SK-N-SH (cell line): ENCODE data around the gene SESN2. TPM values are rescaled to one million over a fixed set of nuclear protein-coding genes. Genes with fewer than 3 reads are reported as not detected.

Experiments
- CTCF ChIA-PET: fragments of 300-600, 350-600 bp; formaldehyde crosslinking; extraction: SDS; loops from one replicate; lab custom pipeline; 2021; lab: Yijun Ruan, JAX
- POLR2A ChIA-PET: fragments of 350-600 bp; sonication (Branson Sonifier 250); formaldehyde crosslinking; extraction: SDS; loops from one replicate; lab custom pipeline; 2020; ENCODE audit warnings: antibody characterized with exemption, inconsistent platforms; lab: Yijun Ruan, JAX
- DNase-seq: peaks from one replicate; pipeline ENCODE4 v3.0.0; 2012
- H2AFZ ChIP-seq: fragments of 200-600 bp; sonication (generic); 2 replicates; pipeline ENCODE4 v1.8.1; 2016; ENCODE audit warnings: antibody characterized with exemption, mild to moderate bottlenecking, low read depth
- H3F3A ChIP-seq: fragments of 200-600 bp; sonication (generic); replicated peaks from 2 replicates; pipeline ENCODE3; 2016; ENCODE audit warnings: antibody characterized with exemption, mild to moderate bottlenecking; ENCODE audit not compliant: insufficient read depth
- H3K27ac ChIP-seq, 2 experiments: fragments of 200-500 bp in 1 of 2; fragments of 200-600 bp in 1 of 2; sonication (Bioruptor generic) in 1 of 2; sonication (generic), shearing (Covaris generic) in 1 of 2; 2 replicates each; pipeline versions ENCODE4 v1.5.1 to v1.6.1; 2014 to 2016; ENCODE audit warnings: low read depth in 2 of 2, inconsistent platforms in 1 of 2, low read length in 1 of 2, mild to moderate bottlenecking in 1 of 2, mixed read lengths in 1 of 2
- H3K27me3 ChIP-seq: fragments of 200-600 bp; sonication (generic), shearing (Covaris generic); 2 replicates; pipeline ENCODE4 v1.6.1; 2016; ENCODE audit warnings: mixed run types; ENCODE audit not compliant: insufficient read depth
- H3K36me3 ChIP-seq, 2 experiments: fragments of 200-500 bp in 1 of 2; fragments of 200-600 bp in 1 of 2; sonication (Bioruptor generic) in 1 of 2; sonication (generic) in 1 of 2; replicated peaks in 1 of 2; 2 replicates each; pipeline versions ENCODE3 to v1.5.1; 2014 to 2016; ENCODE audit warnings: low read length in 1 of 2, mild to moderate bottlenecking in 1 of 2; ENCODE audit not compliant: insufficient read depth in 2 of 2, control insufficient read depth in 1 of 2
- H3K4me1 ChIP-seq, 2 experiments: fragments of 200-500 bp in 1 of 2; fragments of 200-600 bp in 1 of 2; sonication (Bioruptor generic) in 1 of 2; sonication (generic), shearing (Covaris generic) in 1 of 2; 2 replicates each; pipeline versions ENCODE4 v1.5.1 to v1.6.1; 2014 to 2016; ENCODE audit warnings: low read depth in 1 of 2, low read length in 1 of 2, mixed run types in 1 of 2; ENCODE audit not compliant: insufficient read depth in 2 of 2, control insufficient read depth in 1 of 2
- H3K4me2 ChIP-seq: fragments of 200-600 bp; sonication (generic), shearing (Covaris generic); 2 replicates; pipeline ENCODE4 v1.6.1; 2017; ENCODE audit warnings: mixed run types
- H3K4me3 ChIP-seq, 2 experiments: fragments of 200-500 bp in 1 of 2; fragments of 200-600 bp in 1 of 2; sonication (Bioruptor generic) in 1 of 2; sonication (generic), shearing (Covaris generic) in 1 of 2; 2 replicates each; pipeline versions ENCODE4 v1.5.1 to v1.8.1; 2014 to 2016; ENCODE audit warnings: low read depth in 2 of 2, inconsistent platforms in 1 of 2, low read length in 1 of 2, mild to moderate bottlenecking in 1 of 2, mixed read lengths in 1 of 2, moderate library complexity in 1 of 2
- H3K79me2 ChIP-seq: fragments of 200-600 bp; sonication (generic); 2 replicates; pipeline ENCODE4 v1.8.1; 2017; ENCODE audit warnings: mild to moderate bottlenecking; ENCODE audit not compliant: insufficient read depth
- H3K9ac ChIP-seq: fragments of 200-600 bp; sonication (generic); 2 replicates; pipeline ENCODE4 v1.6.1; 2017; ENCODE audit warnings: mixed run types
- H3K9me2 ChIP-seq: fragments of 200-600 bp; sonication (generic); 2 replicates; pipeline ENCODE4 v1.6.1; 2017; ENCODE audit warnings: mixed run types
- H3K9me3 ChIP-seq: fragments of 200-600 bp; sonication (generic); 2 replicates; pipeline ENCODE4 v1.6.1; 2017; ENCODE audit warnings: mixed run types, mild to moderate bottlenecking, moderate library complexity
- H4K20me1 ChIP-seq: fragments of 200-600 bp; sonication (generic); 2 replicates; pipeline ENCODE4 v1.6.1; 2017; ENCODE audit warnings: mild to moderate bottlenecking, mixed run types; ENCODE audit not compliant: insufficient read depth
- CTCF ChIP-seq: fragments of 200-600 bp; sonication (generic); IDR thresholded peaks from 2 replicates; pipeline ENCODE4 v1.6.1; 2017; ENCODE audit warnings: antibody characterized with exemption, mild to moderate bottlenecking, moderate library complexity
- ELF1 ChIP-seq: IDR thresholded peaks from 2 replicates; pipeline ENCODE4 v1.4.0; 2012
- EZH2phosphoT487 ChIP-seq: fragments of 200-600 bp; sonication (generic); IDR thresholded peaks from 2 replicates; pipeline ENCODE4 v1.6.1; 2017; ENCODE audit warnings: low read depth, mixed run types, mild to moderate bottlenecking, antibody characterized with exemption, moderate library complexity, borderline replicate concordance
- FOSL2 ChIP-seq: IDR thresholded peaks from 2 replicates; pipeline ENCODE4 v1.4.0; 2012; ENCODE audit warnings: low read depth, mild to moderate bottlenecking, moderate library complexity, borderline replicate concordance
- FOXJ3 ChIP-seq: sonication (generic); formaldehyde crosslinking; IDR thresholded peaks from 2 replicates; pipeline ENCODE4 v1.5.1; 2020; ENCODE audit warnings: mild to moderate bottlenecking, missing genetic modification reagents
- FOXM1 ChIP-seq: IDR thresholded peaks from 2 replicates; pipeline ENCODE4 v1.4.0; 2012; ENCODE audit warnings: low read depth, mild to moderate bottlenecking
- GABPA ChIP-seq: IDR thresholded peaks from 2 replicates; pipeline ENCODE4 v1.4.0; 2012; ENCODE audit warnings: low read depth, mild to moderate bottlenecking
- GATA2 ChIP-seq: sonication (generic); formaldehyde crosslinking; IDR thresholded peaks from 2 replicates; pipeline ENCODE4 v1.5.0; 2020; ENCODE audit warnings: mild to moderate bottlenecking, missing genetic modification reagents
- MAX ChIP-seq: IDR thresholded peaks from 2 replicates; pipeline ENCODE4 v1.4.0; 2012; ENCODE audit warnings: low read depth
- MXI1 ChIP-seq: IDR thresholded peaks from 2 replicates; pipeline ENCODE4 v1.6.1; 2012; ENCODE audit warnings: mild to moderate bottlenecking, low read depth, low read length, improper control_type of control experiment
- NRF1 ChIP-seq: IDR thresholded peaks from 2 replicates; pipeline ENCODE4 v1.6.1; 2012; ENCODE audit warnings: low read depth, mild to moderate bottlenecking, low read length
- POLR2AphosphoS5 ChIP-seq: IDR thresholded peaks from 2 replicates; pipeline ENCODE4 v1.6.1; 2012; ENCODE audit warnings: low read depth, low read length
- RAD21 ChIP-seq: IDR thresholded peaks from 2 replicates; pipeline ENCODE4 v1.6.1; 2012; ENCODE audit warnings: mild to moderate bottlenecking, low read length
- RCOR1 ChIP-seq: fragments of 150-350 bp; IDR thresholded peaks from 2 replicates; pipeline ENCODE4 v1.6.1; 2017; ENCODE audit warnings: antibody characterized with exemption, low read length
- RFX5 ChIP-seq: IDR thresholded peaks from 2 replicates; pipeline ENCODE4 v1.6.1; 2012; ENCODE audit warnings: mild to moderate bottlenecking, improper control_type of control experiment, low read length
- RXRA ChIP-seq: IDR thresholded peaks from 2 replicates; pipeline ENCODE4 v1.4.0; 2012; ENCODE audit warnings: low read depth, mild to moderate bottlenecking, borderline replicate concordance
- SIN3A ChIP-seq: IDR thresholded peaks from 2 replicates; pipeline ENCODE4 v1.6.1; 2012; ENCODE audit warnings: low read depth, mild to moderate bottlenecking, low read length, moderate library complexity, borderline replicate concordance
- SMC3 ChIP-seq: IDR thresholded peaks from 2 replicates; pipeline ENCODE4 v1.6.1; 2012; ENCODE audit warnings: low read depth, low read length, improper control_type of control experiment
- YY1 ChIP-seq: IDR thresholded peaks from 2 replicates; pipeline ENCODE4 v1.4.0; 2012; ENCODE audit warnings: low read depth, mild to moderate bottlenecking
- WGBS: methylation state at CpG from one replicate; pipeline ENCODE4 v1.1.6; 2017; ENCODE audit warnings: low lambda C conversion rate; 5-methylcytosine and 5-hydroxymethylcytosine counted together
- polyA plus RNA-seq, 3 experiments: library from polyadenylated mRNA; depleted of rRNA; stranded (reverse); fragments of >200 nt; gene quantifications; 2 replicates each; pipeline ENCODE4 v1.2.3, GENCODE V29; 2012
- TF ChIP-seq, protein P1 (sequence below): IDR thresholded peaks from 2 replicates; pipeline ENCODE4 v1.4.0; 2012; ENCODE audit warnings: low read depth, borderline replicate concordance
- TF ChIP-seq, protein P2 (sequence below): IDR thresholded peaks from 2 replicates; pipeline ENCODE4; 2012

SESN2 gene
- polyA plus RNA-seq, 1 of the 3 experiments (the other 2 are of a cell fraction) = 14.1 TPM

DNA sequence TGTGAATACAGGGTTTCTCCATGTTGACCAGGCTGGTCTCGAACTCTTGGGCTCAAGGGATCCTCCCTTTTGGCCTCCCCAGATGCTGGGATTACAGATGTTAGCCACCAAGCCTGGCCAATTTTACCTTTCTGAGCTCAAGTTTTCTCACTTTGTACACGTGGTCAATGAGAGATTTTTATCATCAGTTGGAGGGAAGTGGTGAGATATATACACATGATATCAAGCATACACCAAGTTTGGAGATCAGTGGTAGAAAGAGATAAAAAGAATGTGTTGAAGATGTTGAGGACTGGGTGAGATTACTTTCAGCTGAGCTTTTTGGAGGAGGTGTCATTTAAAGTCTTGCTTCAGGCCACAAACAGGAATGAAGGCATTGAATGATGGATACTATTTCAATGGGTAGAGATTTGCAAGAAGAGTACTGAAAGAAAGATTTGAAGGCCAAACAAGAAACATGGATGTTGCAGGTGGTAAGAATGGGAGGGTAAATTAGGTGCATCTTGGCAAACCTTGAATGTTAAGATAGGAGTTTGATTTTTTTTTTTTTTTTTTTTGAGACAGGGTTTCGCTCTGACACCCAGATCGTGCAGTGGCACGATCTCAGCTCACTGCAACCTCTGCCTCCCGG, 3.0 kb upstream of the SESN2 start:
- Histone ChIP-seq H3K27ac (no peak overlapping the region), H3K4me2 (no peak overlapping the region), H3K9me2 (no peaks in the 10 kb centered on the region), H3K36me3 (no peaks in the 10 kb centered on the region), H3K79me2 (peaks cover 18% of the 10 kb centered on the region), H3F3A (no peaks in the 10 kb centered on the region), H2AFZ (no peak overlapping the region), H3K9me3 (no peaks in the 10 kb centered on the region), H4K20me1 (peaks cover 8% of the 10 kb centered on the region), H3K4me3 (no peak overlapping the region), H3K4me1 (peaks cover 8 to 10% of the 10 kb centered on the region in 2 experiments; a peak in 1 of 4 replicates), H3K9ac (no peak overlapping the region), H3K27me3 (no peaks in the 10 kb centered on the region)
- TF ChIP-seq GABPA (no peak), MXI1 (no peak), POLR2AphosphoS5 (no peak), SMC3 (no peak), RAD21 (no peak), FOXM1 (no peak), EZH2phosphoT487 (no peak), YY1 (no peak), NRF1 (no peak), GATA2 (CRISPR knock-in tag) (no peak), ELF1 (no peak), FOXJ3 (CRISPR knock-in tag) (no peak), CTCF (no peak), SIN3A (no peak), RFX5 (no peak), FOSL2 (no peak)
- CTCF ChIA-PET = interaction anchor here (0.7 to 2.9 kb wide), 3 partner anchors 9 to 282 kb away, joined by 3 to 36 read pairs (median 3); no protein-coding TSS in a partner anchor
- DNase-seq = no peak
- POLR2A ChIA-PET = no interaction called here
- WGBS = 72% methylated on average over 6 of the region's 6 CpGs

DNA sequence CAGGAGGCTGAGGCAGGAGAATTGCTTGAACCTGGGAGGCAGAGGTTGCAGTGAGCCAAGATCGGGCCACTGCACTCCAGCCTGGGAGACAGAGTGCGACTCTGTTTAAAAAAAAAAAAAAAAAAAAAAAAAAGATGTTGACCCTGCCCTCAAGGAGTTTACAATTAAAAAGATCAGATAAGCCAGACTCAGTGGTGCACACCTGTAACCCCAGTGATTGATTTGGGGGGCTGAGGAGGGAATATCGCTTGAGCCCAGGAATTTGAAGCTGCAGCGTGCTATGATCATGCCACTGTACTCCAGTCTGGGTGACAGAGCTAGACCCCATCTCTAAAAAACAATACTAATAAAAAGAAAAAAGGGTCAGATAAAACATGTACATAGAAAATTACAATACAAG, 1.6 kb upstream of the SESN2 start:
- Histone ChIP-seq H3K9me3 (no peaks in the 10 kb centered on the region), H3K9ac (no peak overlapping the region), H2AFZ (no peak overlapping the region), H3K27ac (no peak overlapping the region), H3K4me2 (no peak overlapping the region), H3K4me1 (peaks cover 12 to 14% of the 10 kb centered on the region in 2 experiments; a peak in 1 of 4 replicates), H3K36me3 (no peaks in the 10 kb centered on the region), H4K20me1 (peaks cover 22% of the 10 kb centered on the region), H3K79me2 (peaks cover 33% of the 10 kb centered on the region), H3F3A (no peaks in the 10 kb centered on the region), H3K27me3 (no peaks in the 10 kb centered on the region), H3K9me2 (no peaks in the 10 kb centered on the region), H3K4me3 (no peak overlapping the region)
- ChIA-PET CTCF (interaction anchor here (0.9 to 2.9 kb wide), 3 partner anchors 9 to 50 kb away, joined by 3 to 36 read pairs (median 3); no protein-coding TSS in a partner anchor), POLR2A (no interaction called here)
- WGBS = 92% methylated on average over 4 of the region's 4 CpGs
- DNase-seq = no peak
- no peak for TF ChIP-seq SIN3A
- TF ChIP-seq, protein P1, sequence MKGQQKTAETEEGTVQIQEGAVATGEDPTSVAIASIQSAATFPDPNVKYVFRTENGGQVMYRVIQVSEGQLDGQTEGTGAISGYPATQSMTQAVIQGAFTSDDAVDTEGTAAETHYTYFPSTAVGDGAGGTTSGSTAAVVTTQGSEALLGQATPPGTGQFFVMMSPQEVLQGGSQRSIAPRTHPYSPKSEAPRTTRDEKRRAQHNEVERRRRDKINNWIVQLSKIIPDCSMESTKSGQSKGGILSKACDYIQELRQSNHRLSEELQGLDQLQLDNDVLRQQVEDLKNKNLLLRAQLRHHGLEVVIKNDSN = no peak
- TF ChIP-seq, protein P2, sequence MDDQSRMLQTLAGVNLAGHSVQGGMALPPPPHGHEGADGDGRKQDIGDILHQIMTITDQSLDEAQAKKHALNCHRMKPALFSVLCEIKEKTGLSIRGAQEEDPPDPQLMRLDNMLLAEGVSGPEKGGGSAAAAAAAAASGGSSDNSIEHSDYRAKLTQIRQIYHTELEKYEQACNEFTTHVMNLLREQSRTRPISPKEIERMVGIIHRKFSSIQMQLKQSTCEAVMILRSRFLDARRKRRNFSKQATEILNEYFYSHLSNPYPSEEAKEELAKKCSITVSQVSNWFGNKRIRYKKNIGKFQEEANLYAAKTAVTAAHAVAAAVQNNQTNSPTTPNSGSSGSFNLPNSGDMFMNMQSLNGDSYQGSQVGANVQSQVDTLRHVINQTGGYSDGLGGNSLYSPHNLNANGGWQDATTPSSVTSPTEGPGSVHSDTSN = no peak
- no peak for TF ChIP-seq RXRA
- no peak for TF ChIP-seq MAX
- no peak for TF ChIP-seq RCOR1
